Renal cortex interstitium (tissue), 11 donors: ENCODE results near the gene ARHGAP42. TPM values are rescaled to one million over a fixed set of nuclear protein-coding genes. Genes with fewer than 3 reads are reported as not detected.

ENCODE experiments used
- DNase-seq, 11 donors: peaks; one replicate each; pipeline ENCODE4 v3.0.0-alpha.2; 2013; ENCODE audit warnings: low read depth in 9 of 11, low spot score in 4 of 11; ENCODE audit errors: extremely low read depth in 1 of 11
- polyA plus RNA-seq, 3 donors: library from polyadenylated mRNA; unstranded; fragments of 120-200 nt; gene quantifications; one replicate each; pipeline ENCODE4 v1.2.1, GENCODE V29; 2013; ENCODE audit not compliant: insufficient read length in 3 of 3

ARHGAP42 gene
- polyA plus RNA-seq, 3 donors = 25.6 to 30.6 (median 28.5) TPM

- DNase-seq = no peak
These were observed 123.1 kb downstream of the ARHGAP42 start for GRCh38 chr11:100810146-100810545.

GRCh38 chr11:100810666-100811065 lies 123.6 kb downstream of the ARHGAP42 start:
- DNase-seq = no peak

DNA sequence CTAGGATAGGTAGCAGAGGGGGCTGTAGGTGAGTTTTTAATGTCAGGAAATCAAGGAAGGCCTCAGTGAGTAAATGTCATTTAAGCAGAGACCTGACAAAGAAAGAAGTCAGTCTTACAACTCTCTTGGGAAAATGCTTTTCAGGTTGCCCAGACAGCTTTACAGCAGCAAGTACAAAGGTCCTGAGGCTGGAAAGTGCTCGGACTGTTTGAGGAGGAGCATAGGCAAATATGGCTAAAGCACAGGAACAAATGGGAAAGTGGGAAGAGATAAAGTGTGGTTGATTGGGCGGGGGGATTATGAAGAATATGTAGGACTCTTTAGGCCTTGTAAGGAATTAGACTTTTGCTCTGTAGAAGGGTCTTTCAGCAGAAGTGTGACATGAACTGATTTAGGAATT lies 125.4 kb downstream of the ARHGAP42 start:
- no peak for DNase-seq

DNA sequence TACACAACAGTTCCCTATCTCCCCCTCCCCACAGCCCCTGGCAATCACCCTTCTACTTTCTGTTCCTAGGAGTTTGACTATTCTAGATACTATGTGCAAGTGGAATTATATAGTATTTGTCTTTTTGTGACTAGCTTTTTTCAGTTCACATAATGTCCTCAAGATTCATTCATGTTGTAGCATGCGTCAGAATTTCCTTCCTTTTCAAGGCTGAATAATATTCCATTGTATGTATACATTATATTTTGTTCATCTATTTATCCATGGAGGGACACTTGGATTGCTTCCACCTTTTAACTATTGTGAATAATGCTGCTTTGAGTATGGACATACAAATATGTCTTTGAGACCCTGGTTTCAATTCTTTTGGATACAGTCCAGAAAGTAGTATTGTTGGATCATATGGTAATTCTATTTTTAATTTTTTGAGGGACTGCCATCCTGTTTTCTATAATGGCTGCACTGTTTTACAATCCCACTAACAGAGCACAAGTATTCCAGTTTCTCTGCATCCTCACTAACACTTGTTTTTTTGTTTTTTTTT lies 128.8 kb downstream of the ARHGAP42 start:
- DNase-seq = no peak

DNA sequence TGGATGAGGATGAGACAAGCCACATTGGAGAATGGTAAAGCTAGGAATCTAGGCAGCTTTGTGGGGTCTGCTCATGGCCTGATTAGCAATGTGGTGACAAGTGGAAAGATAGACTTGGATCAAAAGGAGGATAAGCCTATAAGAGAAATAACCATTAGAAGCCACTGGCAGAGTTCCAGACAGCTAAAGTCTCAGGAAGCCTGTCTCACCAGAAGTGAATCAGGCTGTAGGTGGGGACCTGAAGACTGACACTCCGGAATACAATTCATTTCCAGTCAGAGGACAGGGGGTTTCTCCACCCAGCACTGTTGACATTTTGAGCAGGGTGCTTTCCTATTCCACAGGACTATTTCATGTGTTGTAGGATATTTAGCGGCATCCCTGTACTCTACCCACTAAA lies 129.7 kb downstream of the ARHGAP42 start:
- no peak for DNase-seq

DNA sequence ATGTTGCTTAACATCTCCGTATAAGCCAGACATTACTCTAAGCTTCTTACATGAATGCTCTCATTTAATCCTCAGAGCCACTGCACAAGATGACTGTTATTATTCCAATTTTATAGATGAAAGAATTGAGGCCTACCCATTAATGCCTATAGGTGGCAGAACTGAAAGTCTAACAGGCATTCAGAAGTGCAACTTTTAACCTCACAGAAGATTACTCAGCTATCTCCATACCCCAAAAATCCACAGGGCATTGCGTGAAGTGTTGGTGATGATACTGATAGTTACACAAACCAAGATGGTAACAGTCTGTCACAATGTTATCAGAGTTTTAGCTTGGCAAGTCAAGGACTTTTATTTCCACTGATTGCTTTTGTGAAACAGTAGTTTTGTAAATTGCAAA lies 130.5 kb downstream of the ARHGAP42 start:
- no peak for DNase-seq

DNA sequence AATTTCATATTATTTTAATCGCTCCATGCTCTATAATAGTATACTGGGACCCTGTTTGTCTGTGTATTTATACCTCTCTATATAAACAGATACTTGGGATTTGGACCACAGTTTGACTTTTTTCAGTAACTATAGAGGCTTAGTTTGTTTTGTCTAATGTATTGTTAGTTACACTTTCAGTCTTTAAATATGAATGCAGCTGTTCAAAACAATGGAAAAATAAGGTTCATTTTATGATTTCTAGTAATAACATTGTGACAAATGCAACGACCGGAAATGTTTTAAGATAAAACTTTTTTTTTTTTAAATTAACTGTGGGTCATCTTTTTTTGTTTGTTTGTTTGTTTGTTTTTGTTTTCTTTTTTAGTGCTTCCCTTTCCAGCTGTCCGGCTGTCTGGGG lies 133.5 kb downstream of the ARHGAP42 start:
- DNase-seq = no peak

GRCh38 chr11:100821198-100821597 lies 134.1 kb downstream of the ARHGAP42 start:
- no peak for DNase-seq

DNA sequence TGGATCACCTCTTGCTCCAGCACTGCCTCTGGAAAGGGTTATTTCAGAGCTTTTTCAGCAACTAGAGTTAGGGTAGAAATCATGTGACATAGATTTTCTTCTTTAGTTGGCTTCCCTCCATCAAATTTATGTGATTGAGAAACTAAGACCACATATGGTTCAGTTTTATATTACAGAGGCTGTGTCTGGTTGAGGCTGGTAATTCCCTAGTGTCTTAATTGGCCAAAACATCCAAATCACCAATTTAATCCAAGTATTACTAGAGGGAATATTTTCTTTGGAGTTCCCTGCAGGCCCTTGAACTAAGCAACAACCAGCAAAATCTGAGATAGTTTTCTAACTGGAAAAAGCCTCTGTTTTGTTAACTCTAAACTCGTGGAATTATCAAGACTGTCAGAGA lies 136.3 kb downstream of the ARHGAP42 start:
- no peak for DNase-seq

DNA sequence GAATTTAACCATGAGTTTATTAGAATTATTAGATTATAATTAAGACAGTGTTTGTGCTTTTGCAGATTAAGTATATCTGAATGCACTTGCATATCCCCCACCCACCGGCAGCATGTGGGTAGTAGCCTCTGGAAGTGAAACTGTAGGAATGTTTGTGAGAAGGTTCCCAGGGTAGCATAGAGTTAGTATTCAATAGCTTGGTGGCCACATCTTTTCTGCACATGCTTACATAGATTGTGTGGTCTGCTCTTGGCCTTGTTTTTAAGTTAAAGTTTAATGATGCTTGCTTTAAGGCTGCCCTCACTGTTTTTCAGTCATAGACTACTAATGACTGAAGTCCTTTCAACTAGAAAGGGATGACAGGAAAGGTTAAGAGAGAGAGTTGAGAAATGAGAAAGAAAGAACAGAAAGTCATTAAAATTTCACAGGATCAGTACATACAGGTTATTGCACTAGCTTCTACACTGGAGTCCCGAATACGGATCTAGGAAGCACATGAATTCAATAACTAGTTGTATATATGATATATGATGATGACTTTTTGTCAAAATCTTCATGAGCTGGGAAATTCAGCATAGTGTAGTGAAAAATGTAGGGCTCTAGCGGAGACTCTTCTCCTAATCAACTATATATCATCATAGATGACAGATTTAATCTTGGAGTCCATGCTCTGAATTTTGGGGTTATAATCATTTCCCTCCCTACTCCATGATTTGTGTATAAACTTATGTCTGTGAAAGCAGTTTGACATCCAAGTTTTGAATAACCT lies 137.1 kb downstream of the ARHGAP42 start:
- DNase-seq = no peak

GRCh38 chr11:100825626-100826025 lies 138.5 kb downstream of the ARHGAP42 start:
- no peak for DNase-seq

- DNase-seq = peak in 3 of 11 donors; percentile 30 to 44 (median 39)
These were observed 141.0 kb downstream of the ARHGAP42 start for GRCh38 chr11:100827934-100828661.

DNA sequence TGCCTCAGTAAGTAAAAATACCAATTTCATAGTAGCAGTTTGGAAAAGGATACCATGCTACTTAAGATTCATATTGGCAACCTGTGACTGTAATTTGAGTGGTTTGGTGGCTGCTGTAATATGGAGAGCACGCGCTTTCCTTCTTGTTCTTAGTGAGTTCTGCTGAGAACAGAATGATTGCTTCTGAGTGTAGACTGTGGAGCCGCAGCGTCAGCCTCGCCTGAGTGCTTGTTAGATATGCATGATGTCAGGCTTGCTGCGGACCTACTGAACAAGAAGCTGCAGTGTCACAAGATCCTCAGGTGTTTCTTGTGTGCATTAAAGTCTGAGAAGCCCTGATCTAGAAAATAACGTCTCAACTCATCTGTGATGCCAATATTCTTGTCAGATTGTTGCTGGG lies 143.2 kb downstream of the ARHGAP42 start:
- DNase-seq = peak in 6 of 11 donors; percentile 38 to 75 (median 60)

GRCh38 chr11:100830978-100831732 lies 144.1 kb downstream of the ARHGAP42 start:
- no peak for DNase-seq

DNA sequence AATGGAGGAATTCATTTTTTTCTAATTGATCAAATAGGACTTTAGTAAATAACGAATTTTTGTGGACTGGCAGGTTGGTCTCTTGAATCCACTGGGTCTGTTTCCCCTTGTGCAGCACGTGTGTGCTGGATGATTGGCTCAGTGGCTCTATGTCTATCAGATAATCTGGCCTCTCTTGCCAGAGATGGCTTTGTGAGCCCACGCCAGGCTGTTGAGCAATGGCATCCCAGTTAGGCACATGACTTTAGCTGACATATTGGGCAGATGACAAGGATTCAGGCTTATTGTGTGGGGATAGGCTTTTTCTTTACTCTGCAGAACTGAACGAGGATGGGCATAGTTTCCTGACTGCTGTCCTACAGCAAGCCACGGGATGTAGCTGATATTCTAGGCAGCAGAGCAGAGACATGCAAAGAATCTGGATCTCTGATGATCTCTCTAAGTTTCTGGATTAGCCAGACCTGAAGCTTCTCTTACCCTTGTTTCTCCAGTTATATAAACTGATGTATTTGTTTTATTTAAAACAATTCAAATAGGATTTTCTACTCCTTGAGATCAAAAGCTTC lies 144.9 kb downstream of the ARHGAP42 start:
- DNase-seq = no peak

GRCh38 chr11:100832829-100833228 lies 145.7 kb downstream of the ARHGAP42 start:
- no peak for DNase-seq

GRCh38 chr11:100833276-100833675 lies 146.2 kb downstream of the ARHGAP42 start:
- no peak for DNase-seq

- no peak for DNase-seq
These were observed 148.8 kb downstream of the ARHGAP42 start for GRCh38 chr11:100835854-100836253.

DNA sequence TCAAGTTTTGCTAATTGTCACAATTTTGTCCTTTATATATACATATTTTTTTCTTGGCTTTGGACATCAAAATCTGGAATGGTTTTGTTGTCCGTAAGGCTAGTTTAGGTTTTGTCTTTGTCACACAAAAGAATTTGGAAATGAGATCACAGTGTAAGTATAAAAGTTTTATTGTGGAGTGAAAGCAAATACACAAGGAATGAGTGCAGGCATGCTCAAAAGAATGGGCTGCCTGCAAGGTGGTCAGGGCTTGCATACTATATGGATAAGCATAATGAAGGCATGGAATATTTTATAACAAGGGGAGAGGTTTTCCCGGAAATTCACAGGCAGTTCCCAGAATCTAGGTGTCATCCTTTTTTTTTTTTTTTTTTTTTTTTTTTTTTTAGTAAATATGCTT lies 150.2 kb downstream of the ARHGAP42 start:
- DNase-seq = no peak
